Omental fat pad (tissue), 4 donors: ENCODE results near the gene GGTA1. TPM values are rescaled to one million over a fixed set of nuclear protein-coding genes. Genes with fewer than 3 reads are reported as not detected.

Source experiments
- ATAC-seq: fragments of 150-250 bp; one replicate; pipeline ENCODE4 v1.9.1; 2016; ENCODE audit warnings: mild to moderate bottlenecking, moderate library complexity; ENCODE audit not compliant: low FRiP score
- DNase-seq: peaks from one replicate; pipeline ENCODE4 v3.0.0-alpha.2; 2019; ENCODE audit warnings: low spot score
- CTCF ChIP-seq, 3 donors: fragments of 450-650 bp; IDR thresholded peaks; one replicate each; pipeline ENCODE4 v1.5.1; 2016 to 2017; ENCODE audit warnings: antibody characterized with exemption in 3 of 3, mild to moderate bottlenecking in 3 of 3, moderate library complexity in 2 of 3
- total RNA-seq, 4 donors: library from RNA; depleted of rRNA; stranded (reverse); fragments of >200 nt; gene quantifications; one replicate each; pipeline ENCODE4 v1.1.0, GENCODE V29; 2016

Gene GGTA1
- total RNA-seq, 4 donors from 2014 or later = 9.1 to 28.5 (median 19.8) TPM

DNA sequence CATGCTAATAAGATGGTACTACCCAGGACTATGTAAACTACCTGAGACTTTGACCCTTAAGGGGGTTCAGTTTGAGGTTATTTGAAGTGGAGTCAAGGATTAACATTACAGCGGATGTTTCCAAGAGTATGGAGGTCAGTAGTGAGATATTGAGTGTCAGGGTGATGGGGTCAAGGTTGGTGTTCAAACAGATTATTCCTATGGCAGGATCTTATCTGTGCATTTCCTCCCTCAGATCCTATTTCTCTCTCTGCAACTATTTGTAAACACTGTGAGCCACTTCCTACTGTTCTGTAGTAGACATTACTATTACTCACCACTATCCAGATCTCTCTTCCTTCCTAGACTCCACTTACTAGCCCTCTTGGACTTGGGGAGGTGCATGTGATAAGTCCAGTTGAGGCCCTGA lies 75.6 kb downstream of the GGTA1 start:
- ATAC-seq (no peak), DNase-seq (no peak)
- no peak for TF ChIP-seq CTCF (IDR thresholded peaks at IDR 0.05)

- ATAC-seq (no peak), DNase-seq (no peak)
- no peak for TF ChIP-seq CTCF (IDR thresholded peaks at IDR 0.05)
These were observed 87.7 kb downstream of the GGTA1 start for GRCh38 chr9:121411993-121412392.

GRCh38 chr9:121405899-121406298 lies 93.7 kb downstream of the GGTA1 start:
- DNase-seq (no peak), ATAC-seq (no peak)
- no peak for TF ChIP-seq CTCF (IDR thresholded peaks at IDR 0.05)

Other genes starting within 250 kb of the GGTA1 start
- gene GSN, start 231.7 kb downstream of the GGTA1 start, total RNA-seq = 1,000 to 10,000 TPM; 3,140 to 6,734 (median 4,294) TPM
- 1,000 to 10,000 TPM in 1 of 4 donors, 100 to 1,000 TPM in 3; 398 to 1,331 (median 641) TPM for gene STOM, start 129.6 kb downstream of the GGTA1 start, total RNA-seq
- gene DAB2IP, start 151.8 kb upstream of the GGTA1 start, total RNA-seq = 10 to 100 TPM; 19.2 to 45.4 (median 34.8) TPM